A172 (cell line): Measurements from ENCODE around the gene NEURL1B. TPM values are rescaled to one million over a fixed set of nuclear protein-coding genes. Genes with fewer than 3 reads are reported as not detected.
A peak's percentile ranks its signal among the peaks of the same experiment; 100 is the strongest.
"Not testable (repeated sequence)": the region's sequence is repeated elsewhere in the genome, so short reads cannot be mapped to it uniquely, and the experiment has no call there.

Experiments used
- DNase-seq: peaks from one replicate; pipeline ENCODE4 v3.0.0-alpha.2; 2015; ENCODE audit warnings: low spot score
- total RNA-seq: library from RNA; depleted of rRNA; stranded (reverse); fragments of >200 nt; shearing (Covaris generic); gene quantifications from 2 replicates; pipeline ENCODE4 v1.2.3, GENCODE V29; 2014

The NEURL1B gene
- total RNA-seq, 1 experiment from 2014 or later = 7.2 TPM

GRCh38 chr5:172656496-172656895 is 15.4 kb downstream of the NEURL1B start:
- DNase-seq = not testable (repeated sequence)

- not testable (repeated sequence) for DNase-seq
Observed at GRCh38 chr5:172657524-172658233, 16.6 kb downstream of the NEURL1B start.

DNA sequence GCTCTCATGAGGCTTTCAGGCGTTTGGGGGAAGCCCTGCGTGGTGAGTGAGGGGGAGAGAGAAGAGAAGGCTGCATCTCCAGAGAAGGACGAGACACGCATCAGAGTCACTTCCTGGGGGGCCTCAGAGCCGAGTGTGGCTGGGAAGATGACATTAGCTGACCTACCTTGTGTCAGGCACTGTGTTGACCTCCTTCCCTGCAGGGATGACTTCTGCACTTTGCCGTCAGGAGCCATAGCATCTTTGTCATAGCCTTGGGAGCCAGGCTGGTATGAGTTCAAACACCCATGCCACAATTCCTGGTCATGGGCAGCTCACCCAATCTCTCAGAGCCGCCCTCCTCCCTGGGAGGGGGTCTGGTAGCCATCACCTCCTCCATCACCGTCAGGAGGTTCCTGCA is 17.3 kb downstream of the NEURL1B start:
- DNase-seq = no peak

DNA sequence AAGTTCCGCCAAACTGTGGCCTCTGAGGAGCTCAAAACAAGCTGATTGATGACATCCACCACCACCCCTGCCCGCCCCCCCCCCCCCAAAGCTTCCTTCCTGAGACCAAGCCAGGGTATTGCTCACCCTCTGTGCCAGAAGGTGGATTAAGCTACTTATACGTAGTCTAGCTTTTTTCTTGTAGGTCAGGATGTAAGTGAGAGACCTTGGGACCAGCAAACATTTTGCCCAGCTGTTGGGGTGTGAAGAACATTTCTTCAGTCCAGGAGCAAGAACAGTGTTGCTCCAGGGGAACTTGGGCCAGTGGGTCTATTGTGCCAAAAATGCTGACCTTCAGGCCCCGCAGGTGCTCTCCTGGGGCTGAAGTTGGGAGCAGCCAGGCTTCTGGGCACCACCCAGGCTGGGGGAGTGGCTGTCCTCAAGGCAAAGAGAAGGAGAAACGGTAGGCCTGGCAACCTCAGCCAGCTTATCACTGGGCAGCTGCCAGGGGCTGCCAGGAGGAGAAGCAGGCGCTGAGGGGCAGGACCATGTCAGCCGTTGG is 18.0 kb downstream of the NEURL1B start:
- DNase-seq = peak; percentile 70

DNA sequence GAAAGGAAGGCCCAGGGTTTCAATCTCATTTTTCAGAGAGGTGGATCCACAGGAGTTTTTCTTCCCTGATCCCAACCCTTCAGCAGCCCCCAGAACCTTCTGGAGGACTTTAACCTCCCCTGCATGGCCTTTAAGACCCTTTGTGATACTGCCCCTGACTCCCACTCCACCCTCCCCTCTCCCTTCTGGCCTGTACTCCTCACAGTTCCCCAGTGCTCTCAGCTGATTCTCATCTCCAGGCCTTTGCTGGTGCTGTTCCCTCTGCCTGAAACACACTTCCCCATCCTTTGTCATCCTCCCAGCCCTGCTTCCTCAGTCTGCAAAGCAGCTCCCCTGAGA is 18.5 kb downstream of the NEURL1B start:
- DNase-seq = no peak

DNA sequence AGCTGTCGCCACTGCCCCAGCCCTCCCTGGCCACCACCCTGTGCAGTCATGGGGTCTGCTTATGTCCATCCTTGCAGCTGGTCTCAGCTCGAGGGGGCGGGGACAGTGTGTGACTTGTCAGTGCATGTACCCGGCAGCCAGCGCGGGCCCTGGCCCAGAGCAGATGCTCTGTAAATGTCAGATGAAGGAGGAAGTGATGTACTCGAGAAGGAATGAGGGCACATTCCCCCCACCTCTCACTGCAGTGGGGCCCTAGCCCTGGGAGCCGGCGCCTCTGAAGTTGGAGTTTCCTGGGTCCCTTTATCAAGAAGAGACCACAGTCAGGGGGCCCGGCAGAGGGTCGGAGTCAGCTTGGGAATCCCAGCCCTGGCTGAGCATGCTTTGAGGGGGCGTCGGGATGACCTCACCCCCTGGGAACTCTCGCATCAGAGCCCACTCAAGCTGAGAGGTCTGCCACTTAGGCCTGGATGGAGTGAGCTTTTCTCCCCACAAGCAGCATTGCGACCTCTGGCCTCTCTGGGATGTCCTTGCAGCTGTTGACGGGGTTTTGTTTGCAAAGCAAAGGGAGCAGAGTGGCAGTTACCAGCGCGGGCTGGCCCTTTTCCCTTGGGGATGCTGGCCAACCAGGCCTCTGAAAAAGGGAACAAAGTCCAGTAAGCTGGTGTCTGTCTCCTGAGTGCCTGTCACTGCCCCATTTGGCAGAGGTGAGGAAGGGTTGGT is 19.0 kb downstream of the NEURL1B start:
- peak; percentile 75 for DNase-seq

- no peak for DNase-seq
Observed at GRCh38 chr5:172660974-172661373, 19.9 kb downstream of the NEURL1B start.

- DNase-seq = no peak
Observed at GRCh38 chr5:172661526-172661925, 20.5 kb downstream of the NEURL1B start.

DNA sequence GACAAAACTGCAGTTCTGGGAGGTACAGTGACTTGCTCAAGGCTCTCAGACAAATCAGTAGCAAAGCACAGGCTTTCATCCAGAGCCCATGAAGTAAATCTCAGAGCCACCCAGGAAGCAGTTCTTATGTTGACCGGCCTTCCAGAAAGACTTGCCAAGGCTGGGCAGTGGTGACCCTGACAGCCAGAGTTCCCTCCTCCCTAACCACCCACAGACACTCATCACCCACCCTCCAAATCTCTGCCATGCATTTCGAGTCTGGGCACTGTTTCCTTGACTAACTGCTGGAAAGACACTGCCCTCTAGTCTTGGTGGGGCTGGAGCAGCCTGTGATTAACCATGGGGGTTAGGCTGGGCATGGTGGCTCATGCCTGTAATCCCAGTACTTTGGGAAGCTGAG is 21.5 kb downstream of the NEURL1B start:
- no peak for DNase-seq

DNA sequence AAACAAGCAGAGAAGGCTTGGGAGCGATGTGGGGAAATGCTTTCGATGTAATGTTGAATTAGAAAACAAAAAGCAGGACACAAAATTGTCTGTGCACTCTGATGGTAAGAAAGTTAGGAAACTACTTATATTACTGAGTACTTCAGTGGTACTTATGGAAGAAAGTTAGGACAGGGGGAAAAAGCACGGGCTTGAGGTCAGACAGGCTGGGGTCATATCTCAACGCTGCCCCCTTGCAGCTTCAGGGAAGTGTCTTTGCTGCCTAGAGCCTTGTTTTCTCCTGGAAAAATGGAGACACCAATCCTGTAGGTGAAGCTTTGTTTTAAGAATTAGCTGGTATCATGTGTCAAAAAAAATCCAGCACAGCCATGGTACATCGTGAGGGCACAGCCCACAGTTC is 23.0 kb downstream of the NEURL1B start:
- DNase-seq = no peak

DNA sequence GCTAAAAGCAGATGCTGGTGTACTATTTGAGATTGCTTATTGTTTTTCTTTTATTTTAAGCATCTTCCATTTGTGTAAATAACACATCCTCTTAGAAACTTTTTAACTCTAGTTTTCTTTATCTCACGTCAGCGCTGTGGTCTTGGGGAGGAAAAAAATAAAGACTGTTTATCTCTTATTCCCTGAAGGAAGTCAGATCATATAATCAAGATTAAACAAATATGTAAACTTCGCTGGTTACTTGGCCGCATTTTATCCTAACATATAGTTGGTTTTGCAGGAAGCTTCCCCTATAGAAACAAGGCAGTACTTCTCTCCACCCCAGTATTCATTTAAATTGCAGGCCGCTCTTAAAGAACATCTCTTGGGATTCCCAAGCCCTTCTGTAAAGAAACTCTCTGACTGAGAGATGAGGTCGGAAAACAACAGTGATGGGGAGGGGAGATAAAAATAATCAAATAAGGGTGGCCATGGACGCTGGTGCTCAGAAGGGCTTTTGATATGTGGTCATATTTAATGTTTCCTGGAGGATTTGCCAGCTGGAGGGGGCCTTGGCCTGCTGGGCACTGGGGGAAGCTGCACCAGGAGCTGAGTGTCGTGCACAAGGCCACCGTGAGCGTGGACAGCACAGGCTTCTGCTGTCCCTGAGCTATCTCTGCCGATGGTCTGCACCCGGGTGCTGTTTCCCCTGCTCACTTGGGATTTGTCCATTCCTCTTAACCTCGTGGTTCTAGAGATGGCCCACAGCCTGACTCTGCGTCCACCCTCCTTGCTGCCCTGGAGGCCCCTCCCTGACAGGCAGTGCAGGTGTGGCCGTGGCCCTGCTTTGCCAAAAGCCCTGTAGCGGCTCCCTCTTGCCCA is 23.8 kb downstream of the NEURL1B start:
- DNase-seq = no peak

DNA sequence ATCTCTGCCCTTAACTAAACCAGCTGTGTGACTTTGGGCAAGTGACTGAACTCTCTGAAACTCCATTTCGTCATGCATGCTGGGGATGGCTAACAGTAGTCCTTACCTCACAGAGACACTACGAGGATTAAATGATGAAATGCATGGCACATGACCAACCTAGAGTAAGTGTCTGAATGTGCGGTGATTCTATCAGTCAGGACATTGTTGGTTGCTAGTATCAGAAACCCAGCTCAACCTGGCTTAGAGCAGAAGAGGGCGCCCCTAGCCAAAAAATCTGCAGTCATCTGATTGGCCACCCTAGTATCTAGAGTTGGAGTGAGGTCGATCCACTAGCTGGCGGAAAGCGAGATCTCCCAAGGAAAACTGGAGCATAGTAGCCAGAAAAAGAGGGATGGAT is 25.2 kb downstream of the NEURL1B start:
- no peak for DNase-seq

- no peak for DNase-seq
Observed at GRCh38 chr5:172667786-172668593, 26.9 kb downstream of the NEURL1B start.

DNA sequence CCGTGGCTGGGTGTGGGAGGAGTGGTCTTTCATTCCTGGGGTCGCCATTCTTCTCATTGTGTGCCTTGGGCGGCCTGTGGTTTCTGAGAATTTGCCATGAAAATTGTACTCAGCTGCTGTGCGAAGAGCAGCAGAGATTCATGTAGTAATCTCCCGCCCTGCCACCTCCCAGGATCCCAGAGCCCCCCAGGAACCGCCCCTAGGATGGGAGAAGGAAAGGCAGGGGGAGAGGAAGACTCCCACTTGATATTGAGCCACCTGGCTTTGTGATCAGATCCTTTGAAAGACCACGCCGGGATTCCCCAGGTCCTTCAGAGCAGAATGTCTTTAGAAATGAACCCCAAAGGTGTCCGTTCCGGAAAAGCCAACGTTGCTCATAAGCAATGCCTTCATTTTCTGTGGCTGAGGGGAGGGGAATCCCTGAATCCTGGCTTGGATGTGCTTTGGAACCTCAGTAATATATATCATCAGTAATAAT is 27.6 kb downstream of the NEURL1B start:
- DNase-seq = no peak

DNA sequence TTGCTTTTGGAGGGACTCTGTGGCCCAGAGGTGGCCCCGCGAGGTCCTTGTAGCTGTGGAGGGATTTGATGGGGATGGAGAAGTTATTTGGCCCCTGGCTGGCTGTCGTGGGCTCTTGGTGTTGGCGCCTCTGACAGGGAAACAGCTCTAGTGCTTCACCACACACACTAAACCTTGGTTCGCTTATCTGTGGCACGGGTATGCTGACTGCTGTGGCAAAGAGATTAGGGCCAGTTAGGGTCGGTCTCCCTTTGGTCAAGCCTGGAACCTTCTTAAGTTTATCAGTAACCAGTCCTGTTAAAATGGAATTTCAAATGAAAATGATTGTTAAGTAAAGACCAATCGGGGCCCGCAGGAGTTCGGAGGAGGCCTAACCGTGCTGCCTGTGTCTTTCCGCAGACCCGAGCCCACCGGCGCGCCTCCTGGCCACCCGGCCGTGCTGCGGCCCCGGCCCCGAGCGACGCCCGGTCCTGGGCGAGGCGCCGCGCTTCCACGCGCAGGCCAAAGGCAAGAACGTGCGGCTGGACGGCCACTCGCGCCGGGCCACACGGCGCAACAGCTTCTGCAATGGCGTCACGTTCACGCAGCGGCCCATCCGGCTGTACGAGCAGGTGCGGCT is 28.4 kb downstream of the NEURL1B start:
- no peak for DNase-seq

- DNase-seq = no peak
Observed at GRCh38 chr5:172670005-172670402, 28.9 kb downstream of the NEURL1B start.

- DNase-seq = no peak
Observed at GRCh38 chr5:172670444-172670843, 29.4 kb downstream of the NEURL1B start.

DNA sequence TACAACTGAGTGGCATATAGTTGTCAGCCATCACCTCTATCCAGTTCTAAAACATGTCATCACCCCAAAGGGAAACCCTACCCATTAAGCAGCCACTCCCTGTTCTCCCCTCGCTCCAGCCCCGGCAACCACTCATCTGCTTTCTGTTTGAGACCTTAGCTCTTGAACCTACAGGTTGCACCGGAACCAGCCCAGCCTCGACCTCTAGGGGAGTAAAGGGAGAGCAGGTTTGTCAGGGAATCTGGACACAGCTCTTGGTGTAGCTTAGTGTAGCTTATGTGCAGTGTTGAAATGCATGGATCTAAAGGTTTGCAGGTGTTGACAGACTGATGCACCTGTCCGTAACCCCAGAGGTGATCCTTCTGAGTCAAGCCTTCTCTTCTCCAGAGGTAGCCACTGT is 30.0 kb downstream of the NEURL1B start:
- no peak for DNase-seq

DNA sequence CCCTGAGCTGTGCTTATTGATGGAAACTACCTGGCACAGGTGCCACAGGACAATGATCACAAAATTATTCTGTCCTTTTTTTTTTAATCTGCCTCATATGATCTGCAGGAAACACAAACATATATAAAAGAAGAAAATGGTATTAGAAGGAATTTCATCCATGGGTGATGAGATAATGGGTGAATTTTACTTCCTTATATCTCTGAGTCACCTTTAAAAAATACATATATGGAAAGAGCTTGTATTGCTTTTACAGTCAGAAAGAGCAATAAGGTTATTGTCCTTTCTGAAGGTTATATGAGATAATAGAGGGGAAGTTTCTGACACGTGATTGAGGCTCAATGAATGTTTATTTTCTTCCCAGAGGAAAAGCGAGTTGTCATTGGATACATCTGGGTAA is 31.6 kb downstream of the NEURL1B start:
- DNase-seq = no peak

DNA sequence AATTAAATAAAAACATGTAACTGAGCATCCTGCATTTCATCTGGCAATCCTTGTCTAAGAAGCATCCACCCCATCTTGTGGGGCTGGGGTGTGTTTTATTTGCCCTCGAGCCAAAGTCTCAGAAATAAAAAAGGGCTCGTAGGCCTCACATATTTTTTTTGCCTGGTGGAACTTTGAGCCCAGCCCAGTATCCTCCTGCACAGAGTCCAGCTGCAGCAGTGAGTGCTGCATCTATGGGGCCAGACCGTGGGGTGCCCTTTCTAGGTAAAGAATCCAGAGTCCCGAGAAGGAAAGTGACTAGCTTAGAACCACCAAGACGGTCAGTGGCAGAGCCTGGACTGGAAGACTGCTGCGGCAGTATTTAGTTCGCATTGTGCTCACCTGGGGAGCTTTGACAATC is 33.1 kb downstream of the NEURL1B start:
- no peak for DNase-seq

GRCh38 chr5:172676914-172677475 is 35.9 kb downstream of the NEURL1B start:
- no peak for DNase-seq
